Activated naive CD4-positive, alpha-beta T cell treated with anti-CD3 and anti-CD28 coated beads, Interleukin-2, amount 50 U/mL, for 16 hours (primary cell): ENCODE data around the gene ETFA.

ENCODE experiments used
- DNase-seq: peaks from one replicate; pipeline ENCODE4 v3.0.0-alpha.2; 2020

The ETFA gene

GRCh38 chr15:76311100-76311953, at the start of gene ETFA:
Gene ETFA (minus strand): TSS chr15:76311469. CDS start chr15:76311388, 81 bp downstream.
- DNase-seq = peak; percentile 90

GRCh38 chr15:76360416-76360815, 49.1 kb upstream of the ETFA start:
- DNase-seq = no peak

GRCh38 chr15:76359152-76359551, 47.9 kb upstream of the ETFA start:
- no peak for DNase-seq

GRCh38 chr15:76358453-76358852, 47.2 kb upstream of the ETFA start:
- no peak for DNase-seq

- DNase-seq = no peak
Measured at GRCh38 chr15:76354823-76355440, 43.7 kb upstream of the ETFA start.

- no peak for DNase-seq
Measured at GRCh38 chr15:76353903-76354302, 42.6 kb upstream of the ETFA start.

GRCh38 chr15:76353023-76353577, 41.8 kb upstream of the ETFA start:
- no peak for DNase-seq

- no peak for DNase-seq
Measured at GRCh38 chr15:76349301-76350070, 38.2 kb upstream of the ETFA start.

- no peak for DNase-seq
Measured at GRCh38 chr15:76347482-76348055, 36.3 kb upstream of the ETFA start.

- DNase-seq = no peak
Measured at GRCh38 chr15:76346669-76347481, 35.6 kb upstream of the ETFA start.

- DNase-seq = no peak
Measured at GRCh38 chr15:76345880-76346668, 34.8 kb upstream of the ETFA start.

- DNase-seq = no peak
Measured at GRCh38 chr15:76345583-76345879, 34.3 kb upstream of the ETFA start.

- no peak for DNase-seq
Measured at GRCh38 chr15:76344893-76345582, 33.8 kb upstream of the ETFA start.

- DNase-seq = no peak
Measured at GRCh38 chr15:76343313-76343996, 32.2 kb upstream of the ETFA start.

- DNase-seq = no peak
Measured at GRCh38 chr15:76342382-76343201, 31.3 kb upstream of the ETFA start.

- no peak for DNase-seq
Measured at GRCh38 chr15:76342058-76342381, 30.8 kb upstream of the ETFA start.

- no peak for DNase-seq
Measured at GRCh38 chr15:76341366-76342057, 30.2 kb upstream of the ETFA start.

- DNase-seq = peak; percentile 52
Measured at GRCh38 chr15:76340803-76341365, 29.6 kb upstream of the ETFA start.
